GM19239 (cell line): ENCODE data around the gene RERE.
"Not testable (repeated sequence)": the region's sequence is repeated elsewhere in the genome, so short reads cannot be mapped to it uniquely, and the experiment has no call there.

Experiments
- DNase-seq: peaks from one replicate; pipeline ENCODE4 v3.0.0; 2011; ENCODE audit warnings: low spot score; ENCODE audit not compliant: insufficient read length
- FAIRE-seq: peaks from 2 replicates; lab custom pipeline; 2011; peaks lifted over from hg19 to GRCh38; lab: Jason Lieb, UNC

RERE gene

DNA sequence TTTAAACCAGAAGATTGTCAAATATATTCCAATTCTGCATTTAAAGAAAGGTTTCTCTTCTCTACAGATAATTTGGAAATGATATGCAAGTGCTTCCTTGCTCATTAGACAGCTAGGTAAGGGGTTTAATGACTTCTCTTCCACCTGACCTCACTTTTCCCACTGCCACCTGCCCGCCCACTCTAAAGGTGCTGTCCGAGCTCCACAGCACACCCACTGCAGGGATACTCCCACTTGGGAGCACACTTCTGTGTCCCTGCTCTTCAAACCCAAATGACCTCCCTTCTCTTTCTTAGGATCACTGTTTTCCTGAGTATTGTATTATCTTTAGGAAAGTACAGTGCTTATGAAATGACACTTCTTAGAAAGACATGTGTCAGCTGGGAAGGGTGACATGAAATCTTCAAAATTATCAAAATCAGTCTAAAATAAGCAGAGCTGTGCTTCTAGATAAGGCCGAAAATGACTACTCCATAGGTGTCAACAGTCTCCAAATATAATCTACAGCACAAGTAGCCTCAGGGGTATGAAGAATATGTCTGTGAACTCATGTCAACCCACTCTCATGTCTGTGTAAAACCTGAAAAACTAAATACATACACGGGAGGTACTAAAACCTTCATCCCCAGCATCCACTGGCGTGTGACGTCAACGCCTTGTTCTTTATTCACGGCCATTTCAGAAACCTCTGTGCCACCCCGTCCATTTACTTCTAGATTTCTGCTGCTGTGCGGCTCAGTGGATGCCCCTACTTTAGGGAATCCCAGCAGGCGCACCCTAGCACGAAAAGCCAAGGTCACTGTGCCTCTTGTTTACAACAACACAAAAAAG is 428.5 kb downstream of the RERE start:
- DNase-seq: no peak
- no peak for FAIRE-seq

DNA sequence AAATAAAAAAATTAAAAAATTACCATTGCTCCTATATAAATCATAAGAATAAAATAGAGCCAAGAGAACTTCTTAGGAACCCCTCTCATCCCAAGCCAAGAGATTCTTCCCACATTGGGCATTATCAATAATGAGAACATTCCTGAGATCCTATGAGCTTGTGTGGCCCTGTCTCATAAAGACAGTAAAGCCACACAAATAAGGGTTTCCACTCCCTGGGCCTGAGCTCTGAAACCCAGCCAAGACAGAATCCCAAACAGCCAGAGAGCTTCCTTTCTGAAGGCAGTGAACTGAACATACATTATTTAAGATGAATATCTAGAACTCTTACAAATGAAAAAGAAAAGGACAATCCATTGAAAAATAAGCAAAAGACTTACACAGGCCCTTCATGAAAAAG is 431.2 kb downstream of the RERE start:
- DNase-seq (no peak), FAIRE-seq (no peak)

DNA sequence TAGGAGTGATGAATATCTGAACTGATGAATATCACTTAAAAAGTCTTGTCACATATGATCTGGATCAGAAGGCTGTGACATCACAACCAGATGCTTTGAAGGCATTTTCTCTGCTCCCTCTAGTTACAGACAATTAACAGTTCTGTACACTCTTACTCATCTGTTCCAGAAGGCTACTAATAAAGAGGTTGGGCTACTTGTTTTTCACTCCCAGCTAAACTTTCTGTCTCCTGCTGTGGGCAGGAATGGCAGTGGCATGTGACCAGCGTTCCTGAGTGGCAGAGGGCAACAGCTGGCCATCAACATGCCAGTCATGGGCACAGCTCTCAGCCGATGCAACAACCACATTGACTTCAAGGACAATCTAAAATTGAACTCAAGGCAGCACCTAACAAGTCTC is 432.9 kb downstream of the RERE start:
- FAIRE-seq: no peak

DNA sequence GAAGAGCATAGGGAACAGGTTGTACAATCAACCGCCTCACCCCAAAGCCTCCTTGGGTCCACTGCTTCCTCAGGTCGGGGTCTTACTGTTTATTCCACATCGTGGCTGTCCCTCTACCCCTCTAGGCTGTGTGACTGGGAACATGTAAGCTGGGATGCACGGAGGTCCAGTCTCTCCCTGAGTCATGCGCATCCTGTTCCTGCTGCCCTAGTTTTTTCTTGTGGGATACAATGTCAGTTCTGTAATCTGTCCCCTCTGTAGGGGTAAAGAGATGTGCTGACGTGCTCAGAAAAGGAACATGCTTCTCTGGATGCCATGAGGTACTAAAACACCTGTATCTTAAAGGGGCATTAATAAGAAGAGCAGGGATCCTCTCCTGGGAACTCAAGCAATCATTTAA is 433.4 kb downstream of the RERE start:
- DNase-seq: no peak
- no peak for FAIRE-seq

More for the DNA sequence above, 432.9 kb downstream of the RERE start:
- no peak for DNase-seq

DNA sequence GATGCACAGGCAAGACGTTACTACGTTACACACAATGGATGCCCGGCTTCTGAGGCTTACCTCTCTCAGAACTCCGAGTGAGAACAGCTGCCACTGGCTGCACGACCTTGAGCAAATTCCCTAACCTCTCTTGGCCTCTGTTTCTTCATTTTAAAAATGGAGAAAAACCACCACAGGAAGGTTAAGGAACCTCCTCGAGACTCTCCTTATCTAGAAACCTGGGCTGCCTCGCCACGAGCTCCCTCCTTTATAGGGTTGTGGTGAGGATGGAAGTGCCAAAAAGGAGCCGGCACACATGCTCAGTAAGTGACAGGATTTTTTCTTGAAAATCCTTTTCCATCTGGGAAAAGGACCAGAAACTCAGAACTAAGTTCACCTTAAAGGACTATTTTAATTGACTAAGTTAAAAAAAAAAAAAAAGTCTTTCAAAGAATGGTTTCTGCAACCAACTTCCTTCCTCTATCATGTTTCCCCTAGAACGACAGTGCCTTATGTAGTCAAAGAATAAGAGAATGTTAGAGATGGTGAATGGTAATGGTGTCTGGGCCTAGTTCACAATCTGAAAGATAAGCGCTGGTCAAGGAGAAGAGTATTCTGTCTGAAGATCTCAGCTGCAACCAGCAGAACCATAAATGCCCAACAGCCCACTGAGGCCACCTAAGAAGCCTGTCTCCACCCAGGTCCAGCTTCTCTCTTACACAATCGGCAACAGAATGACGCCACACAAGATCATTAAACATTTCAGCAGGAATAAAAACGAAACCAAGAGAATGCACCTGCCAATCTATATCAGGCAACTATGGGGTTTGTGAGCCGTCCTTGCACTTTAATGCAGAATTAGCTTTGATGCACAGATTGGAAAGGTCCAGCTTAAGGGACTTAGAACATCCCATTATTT is 434.6 kb downstream of the RERE start:
- no peak for DNase-seq
- peak; percentile 57 for FAIRE-seq

DNA sequence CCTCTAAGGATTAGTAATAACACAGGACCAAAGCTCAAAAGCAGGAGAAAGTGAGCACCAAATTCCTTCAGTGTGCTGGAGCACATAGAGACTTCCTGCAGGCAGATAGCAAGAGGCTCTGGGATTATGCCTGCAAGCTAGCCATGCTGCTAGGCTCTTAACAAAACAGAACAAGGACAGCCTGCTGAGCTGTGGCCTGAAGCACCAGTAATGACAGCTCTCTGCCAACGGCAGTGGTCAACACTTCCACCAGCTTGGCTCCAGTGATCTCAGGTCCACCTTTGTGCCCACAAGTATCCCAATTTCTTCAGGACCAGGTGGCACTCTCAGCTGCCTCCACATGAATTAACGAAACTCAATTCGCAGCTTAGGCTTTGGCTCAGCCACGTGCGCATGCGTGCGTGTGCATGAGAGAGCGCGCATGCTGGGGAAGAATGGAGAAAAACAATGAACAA is 435.4 kb downstream of the RERE start:
- FAIRE-seq: no peak
- no peak for DNase-seq

DNA sequence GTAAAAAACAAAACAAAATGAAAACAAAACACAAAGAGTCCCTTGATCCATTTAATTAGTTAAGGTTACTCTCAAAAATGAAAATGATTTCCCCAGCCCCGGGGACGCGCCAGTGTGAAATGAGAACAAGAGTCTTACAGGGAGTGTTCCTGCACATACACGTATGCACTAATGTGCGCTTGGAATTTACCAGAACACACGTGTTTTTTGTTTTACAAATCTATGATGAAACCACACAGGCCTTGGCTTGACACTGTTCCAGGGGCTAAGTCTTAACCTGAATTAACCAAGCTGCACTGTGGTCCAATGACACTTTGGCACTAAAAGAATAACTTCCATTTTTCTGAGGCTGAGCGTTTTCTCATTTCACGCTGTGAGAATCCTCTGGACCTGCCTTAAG is 435.8 kb downstream of the RERE start:
- no peak for DNase-seq
- peak; percentile 40 for FAIRE-seq

DNA sequence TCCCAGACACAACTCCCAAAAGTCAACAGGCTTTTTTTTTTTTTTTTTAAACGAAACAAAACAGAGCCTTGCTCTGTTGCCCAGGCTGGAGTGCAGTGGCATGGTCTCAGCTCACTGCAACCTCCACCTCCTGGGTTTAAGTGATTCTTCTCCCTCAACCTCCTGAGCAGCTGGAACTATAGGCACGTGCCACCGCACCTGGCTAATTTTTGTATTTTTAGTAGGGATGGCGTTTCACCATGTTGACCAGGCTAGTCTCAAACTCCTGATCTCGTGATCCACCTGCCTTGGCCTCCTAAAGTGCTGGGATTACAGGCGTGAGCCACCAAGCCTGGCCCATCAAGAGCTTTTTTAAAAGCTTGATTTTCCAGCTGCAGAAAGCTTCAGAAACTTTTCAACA is 437.1 kb downstream of the RERE start:
- FAIRE-seq, DNase-seq: not testable (repeated sequence)

DNA sequence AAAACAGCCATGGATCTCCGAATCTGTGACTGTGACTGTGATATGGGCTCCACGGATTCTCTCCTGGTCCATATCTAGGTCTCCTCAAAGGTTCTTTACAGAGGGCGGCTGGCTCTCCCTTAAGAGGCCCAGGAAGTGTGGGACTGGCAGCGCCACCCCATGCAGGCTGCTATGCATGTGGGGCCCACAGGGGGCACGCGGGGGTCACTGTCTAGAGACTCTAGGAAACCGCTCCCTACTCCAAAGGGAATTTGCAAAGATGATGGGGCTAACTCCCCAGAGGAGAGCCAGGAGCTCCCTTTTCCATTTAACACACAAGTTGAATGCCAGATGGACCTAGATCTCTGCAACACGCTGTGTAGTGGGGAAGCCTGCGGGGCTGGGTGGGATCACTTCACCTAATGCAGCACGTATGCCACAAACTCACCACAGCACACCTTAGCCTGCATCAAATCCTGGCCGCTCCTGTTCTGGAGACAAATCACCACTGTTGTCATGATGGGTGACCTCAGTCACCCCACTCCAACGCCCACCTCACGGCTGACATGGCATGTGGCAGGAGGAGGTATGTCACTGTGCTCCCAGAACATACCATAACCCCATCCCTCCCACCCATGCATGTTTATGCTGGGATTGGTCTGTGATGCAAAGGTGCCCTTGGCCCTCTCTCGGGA is 437.8 kb downstream of the RERE start:
- DNase-seq (no peak), FAIRE-seq (no peak)

DNA sequence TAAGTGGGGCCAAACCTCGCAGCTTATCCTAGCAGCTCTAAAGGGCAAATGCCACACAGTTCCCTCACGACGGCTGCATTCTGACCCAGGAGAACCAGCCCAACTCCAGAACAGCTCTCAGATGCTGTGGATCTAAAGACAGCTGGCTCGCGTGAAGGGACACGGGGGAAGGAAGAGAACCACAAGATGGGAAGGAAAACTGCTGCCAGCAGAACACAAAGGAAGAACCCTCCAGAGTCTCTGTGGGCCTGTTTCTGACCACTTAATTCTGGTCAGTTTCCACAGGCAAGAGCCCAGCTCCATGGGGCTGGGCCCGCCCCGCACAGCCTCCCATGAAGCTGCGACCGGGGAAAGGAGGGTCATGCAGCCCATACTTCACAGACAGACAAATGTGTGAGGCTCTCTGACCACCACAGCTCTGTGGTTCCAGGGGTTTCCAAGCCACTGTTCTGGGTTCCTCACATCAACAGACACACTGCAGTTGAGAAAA is 438.4 kb downstream of the RERE start:
- no peak for FAIRE-seq

DNA sequence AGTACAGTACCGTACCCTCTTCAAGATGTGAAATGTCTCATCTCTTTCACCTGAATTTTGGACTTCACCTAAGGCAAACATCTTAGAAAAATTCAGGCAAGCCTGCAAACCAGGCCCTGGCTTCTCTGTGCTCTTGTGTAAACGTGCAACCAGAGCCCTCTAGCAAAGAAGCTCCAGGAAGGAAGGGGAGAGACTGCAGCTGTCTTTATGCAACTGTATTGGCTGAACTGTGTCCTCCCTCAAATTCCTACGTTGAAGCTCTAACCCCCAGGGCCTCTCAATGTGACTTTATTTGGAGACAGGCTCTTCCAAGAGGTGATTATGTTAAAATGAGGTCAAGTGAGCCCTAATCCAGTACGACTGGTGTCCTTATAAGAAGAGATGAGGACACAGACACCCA is 439.3 kb downstream of the RERE start:
- FAIRE-seq (no peak), DNase-seq (no peak)

More for the DNA sequence above, 438.4 kb downstream of the RERE start:
- DNase-seq: no peak

DNA sequence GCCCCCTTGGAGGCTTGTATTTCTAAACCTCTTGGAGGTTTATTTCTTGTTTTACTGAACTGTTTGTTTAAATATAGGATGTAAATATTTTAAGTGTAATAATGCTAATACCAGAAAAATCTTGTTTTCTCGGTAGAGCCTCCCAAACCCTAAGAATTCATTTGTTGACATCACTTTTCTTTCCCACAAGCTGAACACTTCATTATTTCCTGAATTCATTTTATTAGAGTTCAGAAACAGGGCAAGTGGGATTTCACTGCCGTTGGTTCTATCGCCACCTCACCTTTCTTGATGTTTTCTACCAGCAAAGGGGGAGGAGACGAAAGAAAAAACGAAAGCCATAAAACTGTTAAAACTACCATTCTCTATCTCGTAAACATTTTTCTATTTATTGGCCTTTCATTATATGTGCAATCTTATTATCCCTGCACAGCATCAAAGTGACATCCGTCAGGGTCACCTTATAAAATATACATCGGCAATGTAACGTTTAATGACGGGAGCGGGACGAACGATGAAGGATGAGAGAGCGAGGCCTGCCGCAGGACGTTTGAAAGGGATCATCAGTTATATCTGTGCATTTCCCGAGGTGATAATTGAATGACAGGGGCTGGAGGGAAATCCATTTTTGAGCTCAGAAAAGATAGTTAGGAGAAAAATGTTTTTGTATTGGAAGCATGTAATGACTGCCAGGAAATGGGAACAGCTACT is 440.0 kb downstream of the RERE start:
- DNase-seq (no peak), FAIRE-seq (no peak)

DNA sequence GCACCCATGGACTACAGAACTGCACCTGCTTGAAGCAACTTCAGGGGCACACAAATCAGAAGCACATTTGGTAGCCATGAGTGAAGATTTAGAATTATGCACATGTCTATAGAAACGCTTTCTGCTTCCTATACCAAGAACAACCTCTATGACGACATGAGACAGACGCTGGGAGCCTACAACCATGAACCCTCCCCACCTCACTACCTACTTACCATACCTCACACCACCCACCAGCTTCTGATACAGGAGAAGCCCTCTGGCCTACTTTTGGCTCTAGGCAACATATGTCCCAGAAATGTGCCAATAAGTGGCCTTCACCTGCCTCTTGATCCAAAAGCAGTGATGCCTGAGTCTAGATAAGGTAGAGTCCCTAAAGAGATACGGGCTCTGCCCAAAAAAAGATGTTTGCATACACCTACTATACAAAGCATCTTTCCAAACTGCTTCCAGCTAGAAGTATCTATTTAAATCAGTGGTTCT is 441.0 kb downstream of the RERE start:
- no peak for FAIRE-seq

DNA sequence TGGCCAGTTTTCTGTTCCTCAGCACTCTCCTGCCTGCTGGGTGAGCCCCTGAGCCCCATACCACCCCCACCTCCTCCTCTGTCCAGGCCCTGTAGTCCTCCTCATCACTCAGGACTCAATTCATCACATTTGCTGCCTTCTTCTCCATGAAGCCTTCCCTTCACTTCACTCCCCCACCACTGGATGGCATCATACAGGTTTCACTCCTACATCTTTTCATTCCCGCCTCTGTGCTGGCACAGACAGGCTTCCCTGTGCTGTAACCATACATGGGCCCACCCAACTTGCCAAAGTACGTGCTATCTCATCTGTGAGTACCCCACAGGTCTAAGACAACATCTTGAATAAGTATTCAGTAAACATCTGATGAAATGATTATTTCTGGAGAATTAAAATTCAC is 442.6 kb downstream of the RERE start:
- DNase-seq: no peak
- FAIRE-seq: no peak

More for the DNA sequence above, 441.0 kb downstream of the RERE start:
- DNase-seq: no peak

DNA sequence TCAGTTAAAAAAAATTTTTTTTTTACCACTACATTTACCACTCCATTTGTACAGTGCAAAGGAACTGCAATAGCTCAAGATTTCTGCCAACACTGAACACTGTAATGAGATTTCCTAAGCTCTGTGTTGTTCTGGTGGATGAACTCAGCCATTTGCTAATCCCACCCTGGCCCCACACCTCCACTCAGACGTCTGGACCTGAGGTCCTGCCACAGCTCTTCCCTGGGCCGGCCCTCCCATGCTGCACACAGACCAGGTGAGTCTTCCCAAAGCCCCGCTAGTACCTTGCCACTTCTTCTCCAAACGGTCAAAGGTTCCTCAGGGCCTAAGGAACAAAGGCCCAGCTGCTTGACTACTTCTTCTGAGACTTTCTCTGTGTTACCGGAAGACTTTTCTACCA is 443.1 kb downstream of the RERE start:
- DNase-seq: no peak
- FAIRE-seq: no peak

DNA sequence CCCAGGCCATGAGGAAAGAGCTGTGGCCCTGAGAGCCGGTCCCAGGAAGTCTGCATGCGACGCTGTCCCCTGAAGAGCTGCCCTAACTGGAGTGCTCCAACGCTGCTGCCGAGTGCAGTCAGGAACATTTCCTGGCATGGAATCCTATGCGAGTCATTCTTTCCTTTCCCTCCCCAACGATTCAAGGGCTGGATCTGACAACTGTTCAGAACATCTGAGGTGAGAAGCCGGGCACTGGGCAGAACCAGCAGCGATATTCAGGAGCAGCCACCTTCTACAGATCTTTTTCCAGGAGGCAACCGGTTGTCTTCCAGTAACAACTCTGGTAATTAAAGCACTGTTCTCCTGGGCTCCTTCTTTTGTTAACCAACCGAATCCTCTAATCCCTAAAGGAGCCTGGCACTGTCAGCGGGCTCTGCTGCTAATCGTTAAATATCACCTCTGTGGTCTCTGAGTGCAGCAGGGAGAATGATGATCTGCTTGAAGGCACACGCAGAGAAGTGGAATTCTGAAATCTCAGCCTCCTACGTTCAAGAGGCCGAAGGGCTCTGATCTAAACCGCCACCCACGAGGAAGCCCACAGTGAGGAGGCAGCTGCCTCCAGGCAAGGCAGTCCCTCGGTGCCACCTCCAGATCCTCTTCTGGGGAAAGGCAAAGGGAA is 443.7 kb downstream of the RERE start:
- no peak for DNase-seq
- FAIRE-seq: no peak

DNA sequence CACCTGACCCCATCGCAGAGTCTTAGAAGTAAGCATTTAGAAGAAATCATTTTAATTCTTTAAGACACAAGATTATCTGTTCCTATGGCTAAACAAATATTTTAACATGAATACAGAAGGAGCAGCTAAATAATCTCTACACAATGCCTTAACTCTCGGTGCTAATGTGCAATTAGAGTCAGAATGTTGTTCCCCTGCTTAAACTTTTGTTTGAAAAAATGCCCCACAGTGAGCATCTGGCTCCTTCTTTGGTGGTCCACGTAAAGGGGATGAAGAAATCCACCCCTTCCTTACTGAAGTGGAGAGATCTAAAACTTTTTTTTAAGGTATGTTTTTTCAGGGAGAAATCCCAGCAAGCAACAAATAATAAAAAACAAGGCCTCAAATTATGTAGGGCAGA is 444.3 kb downstream of the RERE start:
- FAIRE-seq: no peak
- no peak for DNase-seq

DNA sequence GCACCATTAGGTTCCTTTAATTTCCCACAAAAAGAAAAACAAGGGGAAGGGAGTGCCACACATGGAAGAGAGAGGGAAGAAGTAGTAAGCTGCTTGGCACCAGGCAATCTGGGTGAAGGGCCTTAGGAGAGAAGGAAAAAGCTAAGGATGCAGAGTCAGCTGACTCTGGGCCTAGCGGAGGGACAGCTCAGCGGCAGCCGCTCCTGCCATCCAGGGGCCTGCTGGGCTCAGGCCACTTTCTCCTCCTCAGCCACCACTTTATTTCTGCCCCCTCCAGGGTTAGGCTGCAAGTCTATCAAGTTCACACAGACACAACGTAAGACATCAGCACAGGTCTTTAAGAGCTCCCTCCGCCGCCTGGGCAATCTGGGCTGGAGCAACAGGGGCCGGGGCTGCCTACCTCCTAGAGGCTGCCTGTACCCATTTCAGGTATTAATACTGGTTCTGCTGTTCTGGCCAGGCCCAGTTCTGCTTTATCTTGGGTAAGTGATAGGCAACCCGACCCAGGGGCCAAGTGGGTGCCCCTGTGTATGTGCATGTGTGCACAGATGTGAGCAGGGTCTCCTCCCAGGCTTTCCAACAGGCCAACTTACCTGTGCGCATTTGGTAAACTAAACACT is 446.0 kb downstream of the RERE start:
- FAIRE-seq (no peak), DNase-seq (no peak)

DNA sequence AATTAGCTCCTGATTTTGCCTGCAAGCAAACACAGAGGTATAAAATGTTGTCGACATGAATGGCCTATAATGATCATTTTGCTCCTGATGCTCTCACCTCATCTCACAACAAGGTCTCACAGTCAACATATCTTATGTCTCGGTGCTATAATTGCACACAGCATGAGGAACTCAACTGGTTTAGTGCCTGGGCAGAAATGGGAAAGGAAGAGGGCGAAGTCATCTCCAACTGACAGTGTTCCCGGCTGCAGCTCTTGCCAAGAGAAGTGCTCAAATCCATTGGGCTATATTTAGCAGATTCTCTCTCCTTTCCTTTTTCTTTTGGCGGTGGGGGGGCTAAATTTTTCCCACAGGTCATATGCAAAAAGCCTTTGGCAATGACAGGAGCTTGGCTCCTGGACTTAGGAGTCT is 446.5 kb downstream of the RERE start:
- DNase-seq (no peak), FAIRE-seq (no peak)
